A549 (cell line): ENCODE measurements around the gene SORL1. TPM values are rescaled to one million over a fixed set of nuclear protein-coding genes. Genes with fewer than 3 reads are reported as not detected.

Experiments
- ATAC-seq, 2 experiments: fragments of 200-7000 bp in 1 of 2; fragments of >200 bp in 1 of 2; cut with Nextera tagmentation in 1 of 2; cut with Tn5 transposase in 1 of 2; 3 replicates each; pipeline versions ENCODE4 v1.8.0 to v1.9.1; 2018 to 2020; ENCODE audit warnings: mild to moderate bottlenecking in 1 of 2, moderate library complexity in 1 of 2
- CTCF ChIA-PET: fragments of 300-600 bp; sonication (Branson Sonifier 250); formaldehyde crosslinking; extraction: SDS; loops from one replicate; lab custom pipeline; 2021; ENCODE audit warnings: antibody characterized with exemption, inconsistent platforms; lab: Yijun Ruan, JAX
- POLR2A ChIA-PET: fragments of 350-600 bp; formaldehyde crosslinking; extraction: SDS; loops from one replicate; lab custom pipeline; 2021; ENCODE audit warnings: antibody characterized with exemption, inconsistent platforms; lab: Yijun Ruan, JAX
- DNase-seq, 2 experiments: peaks; one replicate each; pipeline versions ENCODE4 v3.0.0 to v3.0.0-alpha.2; 2011 to 2016; ENCODE audit warnings: low read depth in 1 of 2, low spot score in 1 of 2
- FAIRE-seq: peaks from 2 replicates; lab custom pipeline; 2011; peaks lifted over from hg19 to GRCh38; lab: Jason Lieb, UNC
- H3K27ac ChIP-seq, 2 experiments: fragments of >200 bp; sonication (Bioruptor Twin); formaldehyde crosslinking; 3 replicates each; pipeline ENCODE4 v1.5.1; 2016 to 2017
- H3K4me1 ChIP-seq: fragments of >200 bp; sonication (Bioruptor Twin); formaldehyde crosslinking; 3 replicates; pipeline ENCODE4 v1.6.1; 2016
- H3K4me2 ChIP-seq: fragments of >200 bp; sonication (Bioruptor Twin); formaldehyde crosslinking; 3 replicates; pipeline ENCODE4 v1.6.1; 2016
- H3K4me3 ChIP-seq: fragments of >200 bp; sonication (Bioruptor Twin); formaldehyde crosslinking; 3 replicates; pipeline ENCODE4 v1.5.1; 2016
- H3K9me3 ChIP-seq: fragments of >200 bp; sonication (Bioruptor Twin); formaldehyde crosslinking; 3 replicates; pipeline ENCODE4 v1.6.1; 2016
- BHLHE40 ChIP-seq: IDR thresholded peaks from 2 replicates; pipeline ENCODE4 v1.6.1; 2012; ENCODE audit warnings: low read depth, low read length, inconsistent platforms
- CBX2 ChIP-seq: fragments of 200-600 bp; sonication (generic); IDR thresholded peaks from 2 replicates; pipeline ENCODE4 v1.6.1; 2016; ENCODE audit warnings: low read depth, mild to moderate bottlenecking, borderline replicate concordance
- EHF ChIP-seq: fragments of 250-450 bp; sonication (Bioruptor Pico); IDR thresholded peaks from 2 replicates; pipeline ENCODE4 v1.5.0; 2020; ENCODE audit warnings: mild to moderate bottlenecking
- FOSL2 ChIP-seq, 2 experiments: fragments of 450-650 bp in 1 of 2; fragments of >200 bp in 1 of 2; sonication (Bioruptor Twin) in 1 of 2; formaldehyde crosslinking; IDR thresholded peaks; 2 replicates each; pipeline versions ENCODE4 v1.5.0 to v1.6.1; 2016 to 2020; ENCODE audit warnings: mild to moderate bottlenecking in 1 of 2, moderate library complexity in 1 of 2
- HDAC2 ChIP-seq: fragments of 200-600 bp; sonication (generic); IDR thresholded peaks from 2 replicates; pipeline ENCODE4 v1.6.1; 2016
- HEYL ChIP-seq: fragments of 250-450 bp; sonication (Bioruptor Pico); IDR thresholded peaks from 2 replicates; pipeline ENCODE4 v1.8.0; 2021; ENCODE audit warnings: mild to moderate bottlenecking, moderate library complexity
- MAFK ChIP-seq: fragments of 450-650 bp; IDR thresholded peaks from 2 replicates; pipeline ENCODE4 v1.6.1; 2014; ENCODE audit not compliant: partially characterized antibody
- MYC ChIP-seq: IDR thresholded peaks from 2 replicates; pipeline ENCODE4 v1.6.1; 2012; ENCODE audit warnings: mild to moderate bottlenecking, inconsistent platforms, low read length, improper control_type of control experiment, borderline replicate concordance
- NPAS2 ChIP-seq: fragments of 250-450 bp; sonication (Bioruptor Pico); IDR thresholded peaks from 2 replicates; pipeline ENCODE4 v1.8.0; 2022; ENCODE audit warnings: mild to moderate bottlenecking, moderate library complexity, borderline replicate concordance
- NR3C1 ChIP-seq: fragments of >200 bp; sonication (Bioruptor Twin); formaldehyde crosslinking; IDR thresholded peaks from 3 replicates; pipeline ENCODE4 v1.6.1; 2017
- PHF8 ChIP-seq: fragments of 200-600 bp; sonication (generic); IDR thresholded peaks from 2 replicates; pipeline ENCODE4 v1.6.1; 2016; ENCODE audit warnings: low read depth, mild to moderate bottlenecking, antibody characterized with exemption, moderate library complexity, borderline replicate concordance
- RFX5 ChIP-seq: fragments of 450-650 bp; IDR thresholded peaks from 2 replicates; pipeline ENCODE4 v1.7.1; 2014; ENCODE audit warnings: antibody characterized with exemption, mild to moderate bottlenecking, moderate library complexity
- SMC3 ChIP-seq: fragments of >200 bp; sonication (Bioruptor Twin); formaldehyde crosslinking; IDR thresholded peaks from 3 replicates; pipeline ENCODE4 v1.6.1; 2018; ENCODE audit warnings: inconsistent platforms
- TFCP2L1 ChIP-seq: fragments of 250-450 bp; sonication (Bioruptor Pico); IDR thresholded peaks from 2 replicates; pipeline ENCODE4 v1.5.0; 2021; ENCODE audit warnings: mild to moderate bottlenecking
- ZFP36 ChIP-seq: fragments of 450-650 bp; IDR thresholded peaks from 2 replicates; pipeline ENCODE4 v1.6.1; 2014; ENCODE audit warnings: borderline replicate concordance; ENCODE audit not compliant: partially characterized antibody
- ZNF302 ChIP-seq: fragments of 250-450 bp; sonication (Bioruptor Pico); IDR thresholded peaks from 2 replicates; pipeline ENCODE4 v1.9.0; 2021; ENCODE audit warnings: inconsistent platforms, mild to moderate bottlenecking, moderate library complexity
- ZSCAN20 ChIP-seq: fragments of 250-450 bp; sonication (Bioruptor Pico); IDR thresholded peaks from 2 replicates; pipeline ENCODE4 v1.8.0; 2022; ENCODE audit warnings: mild to moderate bottlenecking, moderate library complexity
- WGBS: methylation state at CpG from one replicate; pipeline ENCODE4 v1.1.6; 2017; ENCODE audit errors: missing lambda C conversion rate; 5-methylcytosine and 5-hydroxymethylcytosine counted together
- polyA plus RNA-seq, 4 experiments: library from polyadenylated mRNA; depleted of rRNA in 3 of 4; stranded (reverse); fragments of >200 nt; fragmentation: RNase III in 1 of 4; extraction: RNeasy Plus Mini Kit Qiagen cat#74134 plus additional on column Dnase treatment in 1 of 4; gene quantifications; 2 replicates in 3 of 4; 3 replicates in 1 of 4; pipeline ENCODE4 v1.2.3, GENCODE V29; 2011 to 2017
- TF ChIP-seq, protein P1 (sequence below): fragments of 450-650 bp; IDR thresholded peaks from 2 replicates; pipeline ENCODE4 v1.6.1; 2014; ENCODE audit warnings: antibody characterized with exemption
- TF ChIP-seq, protein P2 (sequence below): fragments of 250-450 bp; sonication (Bioruptor Pico); IDR thresholded peaks from 2 replicates; pipeline ENCODE4 v1.5.0; 2021; ENCODE audit warnings: mild to moderate bottlenecking, moderate library complexity, borderline replicate concordance
- TF ChIP-seq, protein P3 (sequence below): fragments of 200-600 bp; sonication (generic); IDR thresholded peaks from 2 replicates; pipeline ENCODE4 v1.6.1; 2016; ENCODE audit warnings: antibody characterized with exemption, mild to moderate bottlenecking, moderate library complexity
- TF ChIP-seq, protein P4 (sequence below): IDR thresholded peaks from 2 replicates; pipeline ENCODE4 v1.6.1; 2012; ENCODE audit warnings: low read depth, borderline replicate concordance

SORL1 gene
- polyA plus RNA-seq, 2 of the 4 experiments (the other 2 are of a cell fraction), result 0.45 to 3.8 TPM

GRCh38 chr11:121659811-121660210 is 207.7 kb downstream of the SORL1 start:
- no peak for FAIRE-seq
- 0 out of 3 replicates have a peak, but pooled peaks cover 4% of the 10 kb centered on the region for H3K4me1 ChIP-seq
- no peak for DNase-seq
- TF ChIP-seq FOSL2 (IDR thresholded peaks at IDR 0.05) (no peak), FOSL2 (CRISPR knock-in tag; IDR thresholded peaks at IDR 0.05) (no peak), SMC3 (no peak), TFCP2L1 (no peak), ZSCAN20 (CRISPR knock-in tag) (no peak), BHLHE40 (no peak), HEYL (no peak), NPAS2 (CRISPR knock-in tag) (no peak), EHF (CRISPR knock-in tag) (no peak), RFX5 (no peak), MYC (no peak), NR3C1 (no peak), ZFP36 (no peak)
- TF ChIP-seq, protein P1, sequence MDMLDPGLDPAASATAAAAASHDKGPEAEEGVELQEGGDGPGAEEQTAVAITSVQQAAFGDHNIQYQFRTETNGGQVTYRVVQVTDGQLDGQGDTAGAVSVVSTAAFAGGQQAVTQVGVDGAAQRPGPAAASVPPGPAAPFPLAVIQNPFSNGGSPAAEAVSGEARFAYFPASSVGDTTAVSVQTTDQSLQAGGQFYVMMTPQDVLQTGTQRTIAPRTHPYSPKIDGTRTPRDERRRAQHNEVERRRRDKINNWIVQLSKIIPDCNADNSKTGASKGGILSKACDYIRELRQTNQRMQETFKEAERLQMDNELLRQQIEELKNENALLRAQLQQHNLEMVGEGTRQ, result no peak
- TF ChIP-seq, protein P2, sequence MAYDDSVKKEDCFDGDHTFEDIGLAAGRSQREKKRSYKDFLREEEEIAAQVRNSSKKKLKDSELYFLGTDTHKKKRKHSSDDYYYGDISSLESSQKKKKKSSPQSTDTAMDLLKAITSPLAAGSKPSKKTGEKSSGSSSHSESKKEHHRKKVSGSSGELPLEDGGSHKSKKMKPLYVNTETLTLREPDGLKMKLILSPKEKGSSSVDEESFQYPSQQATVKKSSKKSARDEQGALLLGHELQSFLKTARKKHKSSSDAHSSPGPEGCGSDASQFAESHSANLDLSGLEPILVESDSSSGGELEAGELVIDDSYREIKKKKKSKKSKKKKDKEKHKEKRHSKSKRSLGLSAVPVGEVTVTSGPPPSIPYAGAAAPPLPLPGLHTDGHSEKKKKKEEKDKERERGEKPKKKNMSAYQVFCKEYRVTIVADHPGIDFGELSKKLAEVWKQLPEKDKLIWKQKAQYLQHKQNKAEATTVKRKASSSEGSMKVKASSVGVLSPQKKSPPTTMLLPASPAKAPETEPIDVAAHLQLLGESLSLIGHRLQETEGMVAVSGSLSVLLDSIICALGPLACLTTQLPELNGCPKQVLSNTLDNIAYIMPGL, result no peak
- POLR2A ChIA-PET, result no interaction called here
- H3K9me3 ChIP-seq, result no peaks in the 10 kb centered on the region
- H3K4me2 ChIP-seq, result no peak overlapping the region
- WGBS, result 9% methylated on average over 3 of the region's 3 CpGs
- H3K4me3 ChIP-seq, result no peak overlapping the region
- H3K27ac ChIP-seq, result no peak overlapping the region
- CTCF ChIA-PET, result no interaction called here
- ATAC-seq, result no peak

- CTCF ChIA-PET, result interaction anchor here (0.6 to 1.3 kb wide), 4 partner anchors 359 to 856 kb away, joined by 3 read pairs; no protein-coding TSS in a partner anchor
- H3K27ac ChIP-seq, result no peak overlapping the region
Observed at GRCh38 chr11:121661880-121662486, 209.9 kb downstream of the SORL1 start.

More at GRCh38 chr11:121661880-121662486, 209.9 kb downstream of the SORL1 start:
- no peak for ATAC-seq
- POLR2A ChIA-PET, result no interaction called here
- no peak overlapping the region for H3K4me3 ChIP-seq
- H3K4me1 ChIP-seq, result no peaks in the 10 kb centered on the region
- FAIRE-seq, result no peak
- no peak for DNase-seq
- WGBS, result 17% methylated on average over 4 of the region's 4 CpGs
- H3K4me2 ChIP-seq, result no peak overlapping the region
- TF ChIP-seq, protein P1, result no peak
- TF ChIP-seq ZNF302, result no peak
- TF ChIP-seq ZSCAN20 (CRISPR knock-in tag), result no peak
- TF ChIP-seq MAFK, result no peak
- TF ChIP-seq PHF8, result no peak
- no peak for TF ChIP-seq NR3C1
- TF ChIP-seq, protein P3, sequence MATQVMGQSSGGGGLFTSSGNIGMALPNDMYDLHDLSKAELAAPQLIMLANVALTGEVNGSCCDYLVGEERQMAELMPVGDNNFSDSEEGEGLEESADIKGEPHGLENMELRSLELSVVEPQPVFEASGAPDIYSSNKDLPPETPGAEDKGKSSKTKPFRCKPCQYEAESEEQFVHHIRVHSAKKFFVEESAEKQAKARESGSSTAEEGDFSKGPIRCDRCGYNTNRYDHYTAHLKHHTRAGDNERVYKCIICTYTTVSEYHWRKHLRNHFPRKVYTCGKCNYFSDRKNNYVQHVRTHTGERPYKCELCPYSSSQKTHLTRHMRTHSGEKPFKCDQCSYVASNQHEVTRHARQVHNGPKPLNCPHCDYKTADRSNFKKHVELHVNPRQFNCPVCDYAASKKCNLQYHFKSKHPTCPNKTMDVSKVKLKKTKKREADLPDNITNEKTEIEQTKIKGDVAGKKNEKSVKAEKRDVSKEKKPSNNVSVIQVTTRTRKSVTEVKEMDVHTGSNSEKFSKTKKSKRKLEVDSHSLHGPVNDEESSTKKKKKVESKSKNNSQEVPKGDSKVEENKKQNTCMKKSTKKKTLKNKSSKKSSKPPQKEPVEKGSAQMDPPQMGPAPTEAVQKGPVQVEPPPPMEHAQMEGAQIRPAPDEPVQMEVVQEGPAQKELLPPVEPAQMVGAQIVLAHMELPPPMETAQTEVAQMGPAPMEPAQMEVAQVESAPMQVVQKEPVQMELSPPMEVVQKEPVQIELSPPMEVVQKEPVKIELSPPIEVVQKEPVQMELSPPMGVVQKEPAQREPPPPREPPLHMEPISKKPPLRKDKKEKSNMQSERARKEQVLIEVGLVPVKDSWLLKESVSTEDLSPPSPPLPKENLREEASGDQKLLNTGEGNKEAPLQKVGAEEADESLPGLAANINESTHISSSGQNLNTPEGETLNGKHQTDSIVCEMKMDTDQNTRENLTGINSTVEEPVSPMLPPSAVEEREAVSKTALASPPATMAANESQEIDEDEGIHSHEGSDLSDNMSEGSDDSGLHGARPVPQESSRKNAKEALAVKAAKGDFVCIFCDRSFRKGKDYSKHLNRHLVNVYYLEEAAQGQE, result no peak
- no peak for TF ChIP-seq FOSL2 (IDR thresholded peaks at IDR 0.05)
- TF ChIP-seq FOSL2 (CRISPR knock-in tag; IDR thresholded peaks at IDR 0.05), result no peak
- TF ChIP-seq, protein P4, sequence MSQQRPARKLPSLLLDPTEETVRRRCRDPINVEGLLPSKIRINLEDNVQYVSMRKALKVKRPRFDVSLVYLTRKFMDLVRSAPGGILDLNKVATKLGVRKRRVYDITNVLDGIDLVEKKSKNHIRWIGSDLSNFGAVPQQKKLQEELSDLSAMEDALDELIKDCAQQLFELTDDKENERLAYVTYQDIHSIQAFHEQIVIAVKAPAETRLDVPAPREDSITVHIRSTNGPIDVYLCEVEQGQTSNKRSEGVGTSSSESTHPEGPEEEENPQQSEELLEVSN, result no peak
- TF ChIP-seq HDAC2, result no peak
- TF ChIP-seq CBX2, result no peak
- no peaks in the 10 kb centered on the region for H3K9me3 ChIP-seq
